ENCODE data around the gene TBC1D32. TPM values are rescaled to one million over a fixed set of nuclear protein-coding genes. Genes with fewer than 3 reads are reported as not detected.

The TBC1D32 gene
- total RNA-seq, 1 experiment from 2014 or later = 9.0 TPM

GRCh38 chr6:121067381-121067780, 266.9 kb downstream of the TBC1D32 start:
- Histone ChIP-seq H2BK12ac (ENCODE audit: insufficient read length, low read depth, low read length) (no peak overlapping the region), H3T11ph (ENCODE audit: low read length) (no peak overlapping the region), H3K4me1 (ENCODE audit: insufficient read depth, low read length) (no peaks in the 10 kb centered on the region), H3K27me3 (ENCODE audit: insufficient read depth, low read length) (no peaks in the 10 kb centered on the region), H3K4me2 (ENCODE audit: insufficient read depth, insufficient read length, low read length) (no peak overlapping the region), H2BK120ac (ENCODE audit: low read depth, low read length, poor library complexity, severe bottlenecking) (no peak overlapping the region), H3K27ac (ENCODE audit: insufficient read length, low read depth, low read length) (no peak overlapping the region), H3K79me2 (ENCODE audit: insufficient read depth, low read length) (no peaks in the 10 kb centered on the region), H3K79me1 (ENCODE audit: insufficient read depth, low read depth, low read length, poor library complexity, severe bottlenecking) (no peaks in the 10 kb centered on the region), H3K23me2 (ENCODE audit: insufficient read length, low read depth, low read length, poor library complexity, severe bottlenecking) (no peaks in the 10 kb centered on the region), H3K9me3 (ENCODE audit: control insufficient read depth, low read depth, low read length) (peaks cover 8% of the 10 kb centered on the region), H3K9ac (ENCODE audit: extremely low read depth, insufficient read length, low read length) (no peak overlapping the region), H4K20me1 (ENCODE audit: control insufficient read depth, insufficient read depth, insufficient read length) (no peaks in the 10 kb centered on the region), H2BK15ac (ENCODE audit: low read depth, low read length) (no peak overlapping the region), H3K4ac (ENCODE audit: low read depth, low read length) (no peak overlapping the region), H4K5ac (ENCODE audit: insufficient read length, low read depth, low read length) (no peak overlapping the region), H2BK20ac (ENCODE audit: low read depth, low read length, poor library complexity, severe bottlenecking) (no peak overlapping the region), H2AFZ (ENCODE audit: low read length) (no peak overlapping the region), H4K8ac (replicated peaks; ENCODE audit: insufficient read length, low read depth, low read length) (no peak overlapping the region), H2BK5ac (ENCODE audit: insufficient read length, low read length) (no peak overlapping the region), H3K56ac (ENCODE audit: insufficient read length, low read depth, low read length) (no peak overlapping the region), H2AK5ac (ENCODE audit: insufficient read length, low read length) (no peak overlapping the region), H3K18ac (ENCODE audit: insufficient read length, low read depth, low read length) (no peak overlapping the region), H3K14ac (ENCODE audit: insufficient read depth, low read length) (no peak overlapping the region), H4K91ac (ENCODE audit: insufficient read length, low read depth, low read length) (no peak overlapping the region), H3K23ac (ENCODE audit: insufficient read length, low read depth, low read length) (no peak overlapping the region)
- Mint-ChIP-seq H3K9me3 (peaks cover 46 to 53% of the 10 kb centered on the region in 2 experiments), H3K4me3 (no peak overlapping the region), H3K4me1 (no peaks in the 10 kb centered on the region), H3K27me3 (ENCODE audit: low read depth) (peaks cover 2% of the 10 kb centered on the region; the same call in 1 of the 2 replicates), H3K36me3 (ENCODE audit: insufficient read depth in 1 of 3, low read depth in 3 of 3) (peaks cover 31 to 59% (median 42%) of the 10 kb centered on the region in 3 experiments), H3K27ac (no peak overlapping the region)
- no peak for DNase-seq
- TF ChIP-seq CTCF (conservative IDR thresholded peaks at IDR 0.05) = no peak
